Endodermal cell (in vitro differentiated cells): Measurements from ENCODE around the gene TBL3. TPM values are rescaled to one million over a fixed set of nuclear protein-coding genes. Genes with fewer than 3 reads are reported as not detected.

ENCODE experiments used
- DNase-seq: peaks from one replicate; pipeline ENCODE4 v3.0.0-alpha.2; 2017
- H3K27ac ChIP-seq: 2 replicates; pipeline ENCODE4 v1.5.1; 2013; ENCODE audit warnings: mild to moderate bottlenecking, low read depth, low read length, moderate library complexity
- H3K27me3 ChIP-seq: 2 replicates; pipeline ENCODE4 v1.6.1; 2013; ENCODE audit warnings: mild to moderate bottlenecking, low read length, moderate library complexity; ENCODE audit not compliant: insufficient read depth, control insufficient read depth, poor library complexity, severe bottlenecking
- H3K36me3 ChIP-seq: 2 replicates; pipeline ENCODE4 v1.7.0; 2013; ENCODE audit warnings: mild to moderate bottlenecking, low read length, moderate library complexity; ENCODE audit not compliant: control insufficient read depth, insufficient read depth
- H3K4me1 ChIP-seq: one replicate; pipeline ENCODE4 v1.7.0; 2013; ENCODE audit warnings: low read length; ENCODE audit not compliant: control insufficient read depth, insufficient read depth
- H3K4me3 ChIP-seq: 2 replicates; pipeline ENCODE4 v1.5.1; 2013; ENCODE audit warnings: mild to moderate bottlenecking, low read length, moderate library complexity
- H3K9ac ChIP-seq: 2 replicates; pipeline ENCODE4 v1.6.1; 2013; ENCODE audit warnings: mild to moderate bottlenecking, low read length, moderate library complexity; ENCODE audit not compliant: poor library complexity, severe bottlenecking; ENCODE audit errors: extremely low read depth
- H3K9me3 ChIP-seq: 2 replicates; pipeline ENCODE4 v1.6.1; 2013; ENCODE audit warnings: mild to moderate bottlenecking, low read length, moderate library complexity; ENCODE audit not compliant: control insufficient read depth
- H3K27ac Mint-ChIP-seq: 2 replicates; pipeline ENCODE4 v1.8.0; 2020; ENCODE audit warnings: mixed read lengths
- H3K27me3 Mint-ChIP-seq: 2 replicates; pipeline ENCODE4 v1.8.0; 2021; ENCODE audit warnings: mild to moderate bottlenecking, mixed read lengths; ENCODE audit not compliant: insufficient read depth
- H3K36me3 Mint-ChIP-seq: 2 replicates; pipeline ENCODE4 v1.8.0; 2020; ENCODE audit warnings: low read depth, mixed read lengths
- H3K4me1 Mint-ChIP-seq: 2 replicates; pipeline ENCODE4 v1.8.0; 2020; ENCODE audit warnings: mixed read lengths
- H3K4me3 Mint-ChIP-seq: 2 replicates; pipeline ENCODE4 v1.8.0; 2020; ENCODE audit warnings: mild to moderate bottlenecking, moderate library complexity, mixed read lengths
- H3K9me3 Mint-ChIP-seq: 2 replicates; pipeline ENCODE4 v1.8.0; 2020; ENCODE audit warnings: mild to moderate bottlenecking, mixed read lengths
- CTCF ChIP-seq: fragments of 200-600 bp; sonication (generic); conservative IDR thresholded peaks from 2 replicates; pipeline ENCODE4 v1.5.0; 2021; ENCODE audit warnings: antibody characterized with exemption, mild to moderate bottlenecking
- WGBS, 2 experiments: methylation state at CpG; one replicate each; pipeline versions ENCODE4 v1.1.5 to v1.1.7; 2013; ENCODE audit warnings: missing lambda C conversion rate in 2 of 2, mixed read lengths in 1 of 2; ENCODE audit not compliant: insufficient coverage in 1 of 2, insufficient read length in 1 of 2; 5-methylcytosine and 5-hydroxymethylcytosine counted together
- total RNA-seq, 2 donors: library from RNA; stranded (reverse); fragmentation: NEBNext Ultra II Directional in 1 of 2; extraction: Animal tissue kit (Norgen Biotek cat#: 25700) in 1 of 2; gene quantifications; 2 replicates in 1 of 2; 3 replicates in 1 of 2; pipeline ENCODE4 v1.2.1, GENCODE V29; 2021

The TBL3 gene
- total RNA-seq, 2 donors from 2014 or later, result 43.4 to 49.7 TPM

- H3K27ac Mint-ChIP-seq, result no peak overlapping the region
- peaks cover 4% of the 10 kb centered on the region for H3K4me1 Mint-ChIP-seq
- Histone ChIP-seq H3K9ac (no peak overlapping the region), H3K27ac (no peak overlapping the region), H3K27me3 (peaks cover 3% of the 10 kb centered on the region), H3K36me3 (peaks cover 5% of the 10 kb centered on the region), H3K4me3 (no peak overlapping the region), H3K4me1 (peaks cover 3% of the 10 kb centered on the region), H3K9me3 (no peaks in the 10 kb centered on the region)
- TF ChIP-seq CTCF, result no peak
- H3K4me3 Mint-ChIP-seq, result no peak overlapping the region
- no peaks in the 10 kb centered on the region for H3K36me3 Mint-ChIP-seq
- 93 to 95% methylated on average over 11 to 22 of the region's 22 CpGs for WGBS, 2 experiments
- no peaks in the 10 kb centered on the region for H3K9me3 Mint-ChIP-seq
- peaks cover 23% of the 10 kb centered on the region for H3K27me3 Mint-ChIP-seq
- no peak for DNase-seq
Measured at GRCh38 chr16:2029350-2029749, 57.5 kb downstream of the TBL3 start.

GRCh38 chr16:2030036-2030435 lies 58.2 kb downstream of the TBL3 start:
- peaks cover 22% of the 10 kb centered on the region for H3K27me3 Mint-ChIP-seq
- no peak overlapping the region for H3K27ac ChIP-seq
- no peak for TF ChIP-seq CTCF
- H3K9ac ChIP-seq, result no peak overlapping the region
- no peaks in the 10 kb centered on the region for H3K36me3 Mint-ChIP-seq
- 81 to 93% methylated on average over 8 to 11 of the region's 11 CpGs for WGBS, 2 experiments
- peaks cover 3% of the 10 kb centered on the region for H3K27me3 ChIP-seq
- peaks cover 4% of the 10 kb centered on the region for H3K4me1 Mint-ChIP-seq
- no peaks in the 10 kb centered on the region for H3K9me3 ChIP-seq
- H3K27ac Mint-ChIP-seq, result no peak overlapping the region
- no peaks in the 10 kb centered on the region for H3K9me3 Mint-ChIP-seq
- peaks cover 5% of the 10 kb centered on the region for H3K36me3 ChIP-seq
- H3K4me3 ChIP-seq, result no peak overlapping the region
- DNase-seq, result no peak
- H3K4me1 ChIP-seq, result peaks cover 3% of the 10 kb centered on the region
- no peak overlapping the region for H3K4me3 Mint-ChIP-seq

GRCh38 chr16:2031081-2031577 lies 59.3 kb downstream of the TBL3 start:
- WGBS, 2 experiments, result 93 to 100% methylated on average over 1 to 11 of the region's 11 CpGs
- no peak for TF ChIP-seq CTCF
- H3K27ac ChIP-seq, result no peak overlapping the region

More at GRCh38 chr16:2031081-2031577, 59.3 kb downstream of the TBL3 start:
- peaks cover 15% of the 10 kb centered on the region for H3K27me3 Mint-ChIP-seq
- Histone ChIP-seq H3K4me3 (no peak overlapping the region), H3K36me3 (peaks cover 5% of the 10 kb centered on the region), H3K9me3 (no peaks in the 10 kb centered on the region), H3K9ac (no peak overlapping the region), H3K27me3 (peaks cover under 1% of the 10 kb centered on the region), H3K4me1 (peaks cover 3% of the 10 kb centered on the region)
- H3K4me1 Mint-ChIP-seq, result peaks cover 4% of the 10 kb centered on the region
- H3K27ac Mint-ChIP-seq, result no peak overlapping the region
- H3K36me3 Mint-ChIP-seq, result no peaks in the 10 kb centered on the region
- no peak overlapping the region for H3K4me3 Mint-ChIP-seq
- no peaks in the 10 kb centered on the region for H3K9me3 Mint-ChIP-seq
- no peak for DNase-seq

Other genes starting within 250 kb of the TBL3 start
- gene NME3, start 200.5 kb upstream of the TBL3 start, total RNA-seq, result 10 to 100 TPM; 70.3 to 73.6 TPM
- gene EME2, start 199.2 kb upstream of the TBL3 start, total RNA-seq, result 10 to 100 TPM; 34.3 to 64.3 TPM
- gene MRPS34, start 198.9 kb upstream of the TBL3 start, total RNA-seq, result 100 to 1,000 TPM; 137 to 164 TPM
- gene SPSB3, start 189.5 kb upstream of the TBL3 start, total RNA-seq, result 10 to 100 TPM; 28.0 to 28.1 TPM
- gene NUBP2, start 189.1 kb upstream of the TBL3 start, total RNA-seq, result 10 to 100 TPM; 61.1 to 61.5 TPM
- gene IGFALS, start 178.3 kb upstream of the TBL3 start, total RNA-seq, result not detected
- gene HAGH, start 145.2 kb upstream of the TBL3 start, total RNA-seq, result 10 to 100 TPM; 47.8 to 52.9 TPM
- 10 to 100 TPM; 16.6 to 16.9 TPM for gene FAHD1, start 144.8 kb upstream of the TBL3 start, total RNA-seq
- gene MEIOB, start 99.9 kb upstream of the TBL3 start, total RNA-seq, result not detected
- not detected for gene HS3ST6, start 53.6 kb upstream of the TBL3 start, total RNA-seq
- 10 to 100 TPM; 20.6 to 23.5 TPM for gene MSRB1, start 28.9 kb upstream of the TBL3 start, total RNA-seq
- gene RPL3L, start 17.4 kb upstream of the TBL3 start, total RNA-seq, result not detected
- 100 to 1,000 TPM; 167 to 192 TPM for gene NDUFB10, start 12.5 kb upstream of the TBL3 start, total RNA-seq
- 1,000 to 10,000 TPM; 3,064 to 3,492 TPM for gene RPS2, start 7.2 kb upstream of the TBL3 start, total RNA-seq
- under 1 TPM in 1 of 2 donors, not detected in 1; 0.44 TPM for gene RNF151, start 5.2 kb upstream of the TBL3 start, total RNA-seq
- under 1 TPM in 1 of 2 donors, not detected in 1; 0.42 TPM for gene NOXO1, start 9.4 kb downstream of the TBL3 start, total RNA-seq
- 10 to 100 TPM; 40.3 to 45.5 TPM for gene GFER, start 12.1 kb downstream of the TBL3 start, total RNA-seq
- 10 to 100 TPM in 1 of 2 donors, 1 to 10 TPM in 1; 7.0 to 11.2 TPM for gene SYNGR3, start 17.9 kb downstream of the TBL3 start, total RNA-seq
- gene ZNF598, start 37.8 kb downstream of the TBL3 start, total RNA-seq, result 10 to 100 TPM; 45.6 to 49.5 TPM
- 1 to 10 TPM; 1.2 to 1.9 TPM for gene NPW, start 47.7 kb downstream of the TBL3 start, total RNA-seq
- gene NHERF2, start 54.8 kb downstream of the TBL3 start, total RNA-seq, result 10 to 100 TPM; 20.1 to 25.5 TPM
- gene NTHL1, start 75.8 kb downstream of the TBL3 start, total RNA-seq, result 10 to 100 TPM; 43.2 to 46.1 TPM
- 100 to 1,000 TPM; 166 to 192 TPM for gene TSC2, start 75.9 kb downstream of the TBL3 start, total RNA-seq
- 100 to 1,000 TPM; 104 to 110 TPM for gene PKD1, start 163.8 kb downstream of the TBL3 start, total RNA-seq
- 1 to 10 TPM; 3.2 to 4.9 TPM for gene RAB26, start 176.6 kb downstream of the TBL3 start, total RNA-seq
- 100 to 1,000 TPM; 108 to 110 TPM for gene TRAF7, start 183.7 kb downstream of the TBL3 start, total RNA-seq
- 1 to 10 TPM; 8.2 to 9.7 TPM for gene CASKIN1, start 224.6 kb downstream of the TBL3 start, total RNA-seq
- 10 to 100 TPM; 60.3 to 70.8 TPM for gene MLST8, start 233.4 kb downstream of the TBL3 start, total RNA-seq
- gene BRICD5, start 238.8 kb downstream of the TBL3 start, total RNA-seq, result 10 to 100 TPM in 1 of 2 donors, 1 to 10 TPM in 1; 7.7 to 15.0 TPM
- 10 to 100 TPM; 31.0 to 32.0 TPM for gene PGP, start 242.8 kb downstream of the TBL3 start, total RNA-seq